ENCODE measurements around the gene ATP4B. TPM values are rescaled to one million over a fixed set of nuclear protein-coding genes. Genes with fewer than 3 reads are reported as not detected.

ATP4B gene
- total and polyA plus RNA-seq, 2 experiments from 2014 or later, result not detected

DNA sequence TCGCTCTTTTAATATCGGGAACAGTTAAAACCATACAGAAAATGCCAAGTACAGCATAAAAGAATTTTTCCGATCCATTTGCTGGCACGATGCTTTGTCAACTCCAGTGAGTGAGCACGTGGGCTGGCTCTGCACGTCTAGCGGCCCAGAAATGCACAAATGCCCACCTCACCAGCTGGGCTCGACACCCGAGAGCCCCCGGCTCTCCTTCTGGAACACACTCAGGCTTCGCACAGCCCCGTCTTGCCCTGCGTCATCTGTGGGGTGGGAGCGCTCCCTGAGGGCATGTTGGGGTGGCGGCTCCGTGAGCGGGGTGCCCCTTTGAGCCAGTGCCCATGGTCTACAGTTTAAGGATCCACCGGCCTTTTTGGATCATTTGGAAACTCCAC is 24.5 kb downstream of the ATP4B start:
- peaks cover 39% of the 10 kb centered on the region for H3K79me2 ChIP-seq (ENCODE audit: insufficient read depth)
- H4K20me1 ChIP-seq (ENCODE audit: insufficient read depth), result no peaks in the 10 kb centered on the region
- H3K36me3 ChIP-seq (ENCODE audit: low read depth), result peaks cover 20% of the 10 kb centered on the region; the same call in 1 of the 2 replicates
- H3K9me2 ChIP-seq (ENCODE audit: insufficient read depth), result no peaks in the 10 kb centered on the region
- TF ChIP-seq EZH2 (IDR thresholded peaks at IDR 0.05; ENCODE audit: insufficient read depth, poor library complexity, severe bottlenecking) (no peak), EZH2phosphoT487 (IDR thresholded peaks at IDR 0.05; ENCODE audit: insufficient read depth, low read depth) (no peak)
- in situ Hi-C loops (cut with MboI), result no loop called here
- H3K4me2 ChIP-seq (ENCODE audit: unreplicated experiment), result no peak overlapping the region
- no peak for DNase-seq
- H3F3A ChIP-seq (ENCODE audit: insufficient read depth), result no peaks in the 10 kb centered on the region
- H3K4me1 ChIP-seq (ENCODE audit: insufficient read depth), result no peaks in the 10 kb centered on the region
- H3K4me3 ChIP-seq, result no peak overlapping the region
- no peak overlapping the region for H3K27ac ChIP-seq
- H3K27me3 ChIP-seq (replicated peaks; ENCODE audit: insufficient read depth), result no peaks in the 10 kb centered on the region
- no peak overlapping the region for H2AFZ ChIP-seq
- H3K9ac ChIP-seq, result no peak overlapping the region
- no peaks in the 10 kb centered on the region for H3K9me3 ChIP-seq (ENCODE audit: low read depth)
- WGBS, 2 experiments (ENCODE audit: low coverage in 1 of 2, low lambda C conversion rate in 2 of 2, missing lambda C conversion rate in 2 of 2), result 95 to 97% methylated on average over 18 of the region's 18 CpGs

DNA sequence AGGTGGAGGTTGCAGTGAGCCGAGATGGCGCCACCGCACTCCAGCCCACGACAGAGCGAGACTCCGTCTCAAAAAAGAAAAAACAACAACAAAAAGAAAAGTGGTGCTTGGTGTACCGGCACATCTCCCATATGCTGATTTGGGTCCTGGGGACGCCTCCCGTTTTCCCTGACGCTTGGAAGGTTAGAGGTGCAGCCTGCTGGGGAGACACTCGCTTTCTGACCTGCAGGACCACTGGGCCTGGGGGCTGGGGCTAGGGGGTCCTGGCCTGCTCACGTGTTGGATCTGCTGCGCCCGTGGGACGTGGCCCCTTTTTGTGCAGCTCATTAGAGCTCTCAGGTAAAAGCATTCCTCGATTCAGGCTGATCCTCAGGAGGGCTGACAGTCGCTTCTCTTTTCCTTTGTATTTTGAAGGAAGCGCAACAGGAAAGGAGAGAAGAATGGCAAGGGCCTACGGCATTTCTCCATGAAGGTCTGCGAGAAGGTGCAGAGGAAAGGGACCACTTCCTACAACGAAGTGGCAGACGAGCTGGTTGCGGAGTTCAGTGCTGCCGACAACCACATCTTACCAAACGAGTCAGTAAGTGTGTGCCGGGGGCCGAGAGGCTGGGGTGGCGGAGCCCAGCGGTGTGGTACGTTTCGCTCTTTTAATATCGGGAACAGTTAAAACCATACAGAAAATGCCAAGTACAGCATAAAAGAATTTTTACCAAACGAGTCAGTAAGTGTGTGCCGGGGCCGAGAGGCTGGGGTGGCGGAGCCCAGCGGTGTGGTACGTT is 25.1 kb downstream of the ATP4B start:
- DNase-seq, result no peak
- Histone ChIP-seq H3K9ac (no peak overlapping the region), H3K9me3 (ENCODE audit: low read depth) (no peaks in the 10 kb centered on the region), H2AFZ (no peak overlapping the region), H3K36me3 (ENCODE audit: low read depth) (peaks cover 14% of the 10 kb centered on the region; the same call in 1 of the 2 replicates), H3K4me3 (no peak overlapping the region), H4K20me1 (ENCODE audit: insufficient read depth) (no peaks in the 10 kb centered on the region), H3K9me2 (ENCODE audit: insufficient read depth) (no peaks in the 10 kb centered on the region), H3K79me2 (ENCODE audit: insufficient read depth) (peaks cover 45% of the 10 kb centered on the region), H3K27me3 (replicated peaks; ENCODE audit: insufficient read depth) (no peaks in the 10 kb centered on the region), H3K27ac (no peak overlapping the region), H3K4me2 (ENCODE audit: unreplicated experiment) (no peak overlapping the region), H3K4me1 (ENCODE audit: insufficient read depth) (no peaks in the 10 kb centered on the region), H3F3A (ENCODE audit: insufficient read depth) (no peaks in the 10 kb centered on the region)
- WGBS, 2 experiments (ENCODE audit: low coverage in 1 of 2, low lambda C conversion rate in 2 of 2, missing lambda C conversion rate in 2 of 2), result 96% methylated on average over 36 to 38 of the region's 38 CpGs
- in situ Hi-C loops (cut with MboI), result no loop called here
- TF ChIP-seq EZH2phosphoT487 (IDR thresholded peaks at IDR 0.05; ENCODE audit: insufficient read depth, low read depth) (no peak), EZH2 (IDR thresholded peaks at IDR 0.05; ENCODE audit: insufficient read depth, poor library complexity, severe bottlenecking) (no peak)

GRCh38 chr13:113631341-113632095 is 26.5 kb downstream of the ATP4B start:
- Histone ChIP-seq H2AFZ (no peak overlapping the region), H3K36me3 (ENCODE audit: low read depth) (peaks cover 8% of the 10 kb centered on the region; the same call in 1 of the 2 replicates), H3K79me2 (ENCODE audit: insufficient read depth) (peaks cover 59% of the 10 kb centered on the region), H3K9me2 (ENCODE audit: insufficient read depth) (no peaks in the 10 kb centered on the region), H3K4me2 (ENCODE audit: unreplicated experiment) (no peak overlapping the region), H3K9me3 (ENCODE audit: low read depth) (no peaks in the 10 kb centered on the region), H3F3A (ENCODE audit: insufficient read depth) (0 out of 2 replicates have a peak, but pooled peaks cover 2% of the 10 kb centered on the region), H3K9ac (no peak overlapping the region), H3K27ac (no peak overlapping the region), H3K27me3 (replicated peaks; ENCODE audit: insufficient read depth) (no peaks in the 10 kb centered on the region), H3K4me1 (ENCODE audit: insufficient read depth) (peaks cover 1% of the 10 kb centered on the region; the same call in 1 of the 2 replicates), H4K20me1 (ENCODE audit: insufficient read depth) (no peaks in the 10 kb centered on the region), H3K4me3 (no peak overlapping the region)
- TF ChIP-seq EZH2 (IDR thresholded peaks at IDR 0.05; ENCODE audit: insufficient read depth, poor library complexity, severe bottlenecking) (no peak), EZH2phosphoT487 (IDR thresholded peaks at IDR 0.05; ENCODE audit: insufficient read depth, low read depth) (no peak)
- WGBS, 2 experiments (ENCODE audit: low coverage in 1 of 2, low lambda C conversion rate in 2 of 2, missing lambda C conversion rate in 2 of 2), result 93 to 94% methylated on average over 40 to 42 of the region's 42 CpGs
- DNase-seq, result no peak
- in situ Hi-C loops (cut with MboI), result no loop called here

DNA sequence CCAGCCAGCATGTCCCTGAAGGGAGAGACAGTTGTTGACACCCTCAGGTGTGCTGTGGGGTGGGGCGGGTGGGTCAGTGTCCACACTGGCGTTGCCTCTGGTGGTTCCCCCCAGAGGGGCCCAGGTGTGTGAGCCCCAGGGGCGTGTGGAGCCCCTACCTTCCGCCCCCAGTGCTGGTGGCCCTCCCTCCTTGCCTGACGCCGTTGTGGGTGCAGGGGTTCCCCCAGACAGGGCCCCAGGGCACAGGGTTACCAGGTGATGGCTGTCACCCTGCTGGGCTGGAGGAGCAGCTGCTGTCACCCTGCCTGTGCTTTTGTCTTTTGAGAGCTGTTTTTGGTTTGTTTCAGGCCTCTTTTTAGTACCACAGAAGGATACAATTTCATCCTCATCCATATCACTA is 27.2 kb downstream of the ATP4B start:
- peaks cover 66% of the 10 kb centered on the region for H3K79me2 ChIP-seq (ENCODE audit: insufficient read depth)
- no peaks in the 10 kb centered on the region for H3K27me3 ChIP-seq (replicated peaks; ENCODE audit: insufficient read depth)
- H3K4me2 ChIP-seq (ENCODE audit: unreplicated experiment), result no peak overlapping the region
- H3K9ac ChIP-seq, result no peak overlapping the region
- peaks cover 8% of the 10 kb centered on the region for H3K4me1 ChIP-seq (ENCODE audit: insufficient read depth)
- WGBS, 2 experiments (ENCODE audit: low coverage in 1 of 2, low lambda C conversion rate in 2 of 2, missing lambda C conversion rate in 2 of 2), result 99 to 100% methylated on average over 4 to 6 of the region's 6 CpGs
- TF ChIP-seq EZH2 (IDR thresholded peaks at IDR 0.05; ENCODE audit: insufficient read depth, poor library complexity, severe bottlenecking) (no peak), EZH2phosphoT487 (IDR thresholded peaks at IDR 0.05; ENCODE audit: insufficient read depth, low read depth) (no peak)
- H3K9me3 ChIP-seq (ENCODE audit: low read depth), result no peaks in the 10 kb centered on the region
- 0 out of 2 replicates have a peak, but pooled peaks cover 2% of the 10 kb centered on the region for H4K20me1 ChIP-seq (ENCODE audit: insufficient read depth)
- no peaks in the 10 kb centered on the region for H3K9me2 ChIP-seq (ENCODE audit: insufficient read depth)
- no peak overlapping the region for H3K4me3 ChIP-seq
- H2AFZ ChIP-seq, result no peak overlapping the region
- H3K27ac ChIP-seq, result no peak overlapping the region
- in situ Hi-C loops (cut with MboI), result no loop called here
- H3F3A ChIP-seq (ENCODE audit: insufficient read depth), result 0 out of 2 replicates have a peak, but pooled peaks cover 5% of the 10 kb centered on the region
- peaks cover 8% of the 10 kb centered on the region; the same call in 1 of the 2 replicates for H3K36me3 ChIP-seq (ENCODE audit: low read depth)
- DNase-seq, result no peak

Measured in GM23248 (cell line).